BE2C (cell line): ENCODE data around the gene KLHDC7B.
"Not testable (repeated sequence)": the region's sequence is repeated elsewhere in the genome, so short reads cannot be mapped to it uniquely, and the experiment has no call there.

Experiments
- DNase-seq: peaks from one replicate; pipeline ENCODE4 v3.0.0-alpha.2; 2020
- H3K27me3 ChIP-seq: fragments of 250-450 bp; sonication (Bioruptor Pico); 2 replicates; pipeline ENCODE4 v1.5.1; 2020; ENCODE audit warnings: mild to moderate bottlenecking
- H3K36me3 ChIP-seq: fragments of 250-450 bp; sonication (Bioruptor Pico); 2 replicates; pipeline ENCODE4 v1.5.1; 2020; ENCODE audit warnings: mild to moderate bottlenecking
- H3K4me1 ChIP-seq: fragments of 250-450 bp; sonication (Bioruptor Pico); 2 replicates; pipeline ENCODE4 v1.5.1; 2020
- H3K4me3 ChIP-seq: 2 replicates; pipeline ENCODE4 v1.5.1; 2011; ENCODE audit warnings: low read depth, low read length
- H3K9me3 ChIP-seq: fragments of 250-450 bp; sonication (Bioruptor Pico); 2 replicates; pipeline ENCODE4 v1.5.1; 2020
- CTCF ChIP-seq: IDR thresholded peaks from 2 replicates; pipeline ENCODE4 v1.5.1; 2012; ENCODE audit warnings: mild to moderate bottlenecking, low read depth, low read length

Gene KLHDC7B

GRCh38 chr22:50535113-50535512 lies 10.6 kb upstream of the KLHDC7B start:
- Histone ChIP-seq H3K9me3 (peaks cover 3% of the 10 kb centered on the region; the same call in 1 of the 2 replicates), H3K4me1 (peaks cover 4% of the 10 kb centered on the region; the same call in 1 of the 2 replicates), H3K4me3 (no peak overlapping the region)

GRCh38 chr22:50536226-50536625 lies 9.5 kb upstream of the KLHDC7B start:
- Histone ChIP-seq H3K36me3 (no peaks in the 10 kb centered on the region), H3K27me3 (peaks cover 26% of the 10 kb centered on the region), H3K4me3 (no peak overlapping the region), H3K9me3 (no peaks in the 10 kb centered on the region), H3K4me1 (no peaks in the 10 kb centered on the region)
- TF ChIP-seq CTCF: no peak
- DNase-seq: no peak

More at GRCh38 chr22:50535113-50535512, 10.6 kb upstream of the KLHDC7B start:
- no peak for TF ChIP-seq CTCF
- no peaks in the 10 kb centered on the region for H3K36me3 ChIP-seq
- DNase-seq: no peak
- H3K27me3 ChIP-seq: peaks cover 37% of the 10 kb centered on the region

GRCh38 chr22:50537765-50538164 lies 7.9 kb upstream of the KLHDC7B start:
- Histone ChIP-seq H3K4me1 (no peaks in the 10 kb centered on the region), H3K4me3 (no peak overlapping the region), H3K27me3 (peaks cover 10% of the 10 kb centered on the region), H3K9me3 (no peaks in the 10 kb centered on the region), H3K36me3 (no peaks in the 10 kb centered on the region)
- TF ChIP-seq CTCF: no peak
- DNase-seq: no peak

- H3K9me3 ChIP-seq: no peaks in the 10 kb centered on the region
- H3K36me3 ChIP-seq: no peaks in the 10 kb centered on the region
- H3K27me3 ChIP-seq: no peaks in the 10 kb centered on the region
- no peak for TF ChIP-seq CTCF
- no peak for DNase-seq
- no peak overlapping the region for H3K4me3 ChIP-seq
- H3K4me1 ChIP-seq: no peaks in the 10 kb centered on the region
Measured at GRCh38 chr22:50540381-50540780, 5.3 kb upstream of the KLHDC7B start.

- H3K36me3 ChIP-seq, DNase-seq, H3K4me3 ChIP-seq, H3K27me3 ChIP-seq, H3K9me3 ChIP-seq, H3K4me1 ChIP-seq: not testable (repeated sequence)
Measured at GRCh38 chr22:50541667-50542026, 4.1 kb upstream of the KLHDC7B start.

- Histone ChIP-seq H3K4me3 (no peak overlapping the region), H3K27me3 (no peaks in the 10 kb centered on the region), H3K36me3 (no peaks in the 10 kb centered on the region), H3K4me1 (no peaks in the 10 kb centered on the region), H3K9me3 (no peaks in the 10 kb centered on the region)
- no peak for TF ChIP-seq CTCF
- DNase-seq: no peak
Measured at GRCh38 chr22:50542416-50542927, 3.2 kb upstream of the KLHDC7B start.
